ENCODE measurements around the gene PAK4.

PAK4 gene

GRCh38 chr19:39171479-39172465, 46.2 kb downstream of the PAK4 start:
- no peak overlapping the region for H3K4me3 ChIP-seq (ENCODE audit: low read depth in 1 of 5, low read length in 5 of 5)
- no peaks in the 10 kb centered on the region for H3K9me3 ChIP-seq (ENCODE audit: control insufficient read depth in 5 of 5, low read length in 5 of 5)
- peaks cover 0 to 66% (median 35%) of the 10 kb centered on the region in 5 donors for H3K36me3 ChIP-seq (ENCODE audit: control insufficient read depth in 5 of 5, insufficient read depth in 5 of 5, low read length in 5 of 5)
- no peaks in the 10 kb centered on the region for H3K27me3 ChIP-seq (ENCODE audit: control insufficient read depth in 5 of 5, insufficient read depth in 4 of 5, low read length in 5 of 5)
- peaks cover 2 to 14% (median 9%) of the 10 kb centered on the region in 5 donors for H3K4me1 ChIP-seq (ENCODE audit: control insufficient read depth in 5 of 5, insufficient read depth in 5 of 5, low read length in 5 of 5)
- no peak overlapping the region for H3K27ac ChIP-seq (ENCODE audit: low read depth, low read length)
- no peak overlapping the region for H3K9ac ChIP-seq (ENCODE audit: low read length in 5 of 5)

- H3K36me3 ChIP-seq (ENCODE audit: control insufficient read depth in 5 of 5, insufficient read depth in 5 of 5, low read length in 5 of 5) = peaks cover 0 to 77% (median 41%) of the 10 kb centered on the region in 5 donors
- H3K27ac ChIP-seq (ENCODE audit: low read depth, low read length) = no peak overlapping the region
Observed at GRCh38 chr19:39172700-39173501, 47.3 kb downstream of the PAK4 start.

GRCh38 chr19:39173502-39173991, 48.0 kb downstream of the PAK4 start:
- no peaks in the 10 kb centered on the region for H3K27me3 ChIP-seq (ENCODE audit: control insufficient read depth in 5 of 5, insufficient read depth in 4 of 5, low read length in 5 of 5)
- peaks cover 2 to 12% (median 9%) of the 10 kb centered on the region in 5 donors for H3K4me1 ChIP-seq (ENCODE audit: control insufficient read depth in 5 of 5, insufficient read depth in 5 of 5, low read length in 5 of 5)
- H3K9ac ChIP-seq (ENCODE audit: low read length in 5 of 5) = no peak overlapping the region
- no peak overlapping the region for H3K27ac ChIP-seq (ENCODE audit: low read depth, low read length)
- H3K9me3 ChIP-seq (ENCODE audit: control insufficient read depth in 5 of 5, low read length in 5 of 5) = no peaks in the 10 kb centered on the region
- no peak overlapping the region for H3K4me3 ChIP-seq (ENCODE audit: low read depth in 1 of 5, low read length in 5 of 5)
- H3K36me3 ChIP-seq (ENCODE audit: control insufficient read depth in 5 of 5, insufficient read depth in 5 of 5, low read length in 5 of 5) = peaks cover 0 to 84% (median 48%) of the 10 kb centered on the region in 5 donors

More at GRCh38 chr19:39172700-39173501, 47.3 kb downstream of the PAK4 start:
- peaks cover 2 to 12% (median 9%) of the 10 kb centered on the region in 5 donors for H3K4me1 ChIP-seq (ENCODE audit: control insufficient read depth in 5 of 5, insufficient read depth in 5 of 5, low read length in 5 of 5)
- H3K27me3 ChIP-seq (ENCODE audit: control insufficient read depth in 5 of 5, insufficient read depth in 4 of 5, low read length in 5 of 5) = no peaks in the 10 kb centered on the region
- H3K4me3 ChIP-seq (ENCODE audit: low read depth in 1 of 5, low read length in 5 of 5) = no peak overlapping the region
- no peak overlapping the region for H3K9ac ChIP-seq (ENCODE audit: low read length in 5 of 5)
- H3K9me3 ChIP-seq (ENCODE audit: control insufficient read depth in 5 of 5, low read length in 5 of 5) = no peaks in the 10 kb centered on the region

GRCh38 chr19:39174142-39174541, 48.6 kb downstream of the PAK4 start:
- peaks cover 0 to 86% (median 51%) of the 10 kb centered on the region in 5 donors for H3K36me3 ChIP-seq (ENCODE audit: control insufficient read depth in 5 of 5, insufficient read depth in 5 of 5, low read length in 5 of 5)
- no peaks in the 10 kb centered on the region for H3K9me3 ChIP-seq (ENCODE audit: control insufficient read depth in 5 of 5, low read length in 5 of 5)

GRCh38 chr19:39174558-39175544, 49.3 kb downstream of the PAK4 start:
- Histone ChIP-seq H3K9me3 (ENCODE audit: control insufficient read depth in 5 of 5, low read length in 5 of 5) (no peaks in the 10 kb centered on the region), H3K36me3 (ENCODE audit: control insufficient read depth in 5 of 5, insufficient read depth in 5 of 5, low read length in 5 of 5) (peaks cover 0 to 87% (median 54%) of the 10 kb centered on the region in 5 donors), H3K27ac (ENCODE audit: low read depth, low read length) (no peak overlapping the region), H3K27me3 (ENCODE audit: control insufficient read depth in 5 of 5, insufficient read depth in 4 of 5, low read length in 5 of 5) (no peaks in the 10 kb centered on the region), H3K4me3 (ENCODE audit: low read depth in 1 of 5, low read length in 5 of 5) (no peak overlapping the region), H3K9ac (ENCODE audit: low read length in 5 of 5) (no peak overlapping the region), H3K4me1 (ENCODE audit: control insufficient read depth in 5 of 5, insufficient read depth in 5 of 5, low read length in 5 of 5) (peaks cover 2 to 12% (median 9%) of the 10 kb centered on the region in 5 donors)

More at GRCh38 chr19:39174142-39174541, 48.6 kb downstream of the PAK4 start:
- Histone ChIP-seq H3K4me3 (ENCODE audit: low read depth in 1 of 5, low read length in 5 of 5) (no peak overlapping the region), H3K9ac (ENCODE audit: low read length in 5 of 5) (no peak overlapping the region), H3K4me1 (ENCODE audit: control insufficient read depth in 5 of 5, insufficient read depth in 5 of 5, low read length in 5 of 5) (peaks cover 2 to 12% (median 9%) of the 10 kb centered on the region in 5 donors), H3K27ac (ENCODE audit: low read depth, low read length) (no peak overlapping the region), H3K27me3 (ENCODE audit: control insufficient read depth in 5 of 5, insufficient read depth in 4 of 5, low read length in 5 of 5) (no peaks in the 10 kb centered on the region)

- Histone ChIP-seq H3K4me3 (ENCODE audit: low read depth in 1 of 5, low read length in 5 of 5) (no peak overlapping the region), H3K4me1 (ENCODE audit: control insufficient read depth in 5 of 5, insufficient read depth in 5 of 5, low read length in 5 of 5) (peaks cover 0 to 4% (median 2%) of the 10 kb centered on the region in 5 donors), H3K9me3 (ENCODE audit: control insufficient read depth in 5 of 5, low read length in 5 of 5) (no peaks in the 10 kb centered on the region), H3K27ac (ENCODE audit: low read depth, low read length) (no peak overlapping the region), H3K36me3 (ENCODE audit: control insufficient read depth in 5 of 5, insufficient read depth in 5 of 5, low read length in 5 of 5) (peaks cover 0 to 83% (median 50%) of the 10 kb centered on the region in 5 donors), H3K9ac (ENCODE audit: low read length in 5 of 5) (no peak overlapping the region), H3K27me3 (ENCODE audit: control insufficient read depth in 5 of 5, insufficient read depth in 4 of 5, low read length in 5 of 5) (no peaks in the 10 kb centered on the region)
Observed at GRCh38 chr19:39175564-39175963, 50.0 kb downstream of the PAK4 start.

- H3K27ac ChIP-seq (ENCODE audit: low read depth, low read length) = no peak overlapping the region
- H3K4me3 ChIP-seq (ENCODE audit: low read depth in 1 of 5, low read length in 5 of 5) = no peak overlapping the region
- peaks cover 0 to 3% (median 0%) of the 10 kb centered on the region in 5 donors for H3K27me3 ChIP-seq (ENCODE audit: control insufficient read depth in 5 of 5, insufficient read depth in 4 of 5, low read length in 5 of 5)
- no peaks in the 10 kb centered on the region for H3K9me3 ChIP-seq (ENCODE audit: control insufficient read depth in 5 of 5, low read length in 5 of 5)
- no peaks in the 10 kb centered on the region for H3K4me1 ChIP-seq (ENCODE audit: control insufficient read depth in 5 of 5, insufficient read depth in 5 of 5, low read length in 5 of 5)
- no peak overlapping the region for H3K9ac ChIP-seq (ENCODE audit: low read length in 5 of 5)
- peaks cover 0 to 71% (median 43%) of the 10 kb centered on the region in 5 donors for H3K36me3 ChIP-seq (ENCODE audit: control insufficient read depth in 5 of 5, insufficient read depth in 5 of 5, low read length in 5 of 5)
Observed at GRCh38 chr19:39177110-39177699, 51.6 kb downstream of the PAK4 start.

GRCh38 chr19:39177736-39178135, 52.1 kb downstream of the PAK4 start:
- Histone ChIP-seq H3K9me3 (ENCODE audit: control insufficient read depth in 5 of 5, low read length in 5 of 5) (no peaks in the 10 kb centered on the region), H3K27ac (ENCODE audit: low read depth, low read length) (no peak overlapping the region), H3K4me3 (ENCODE audit: low read depth in 1 of 5, low read length in 5 of 5) (no peak overlapping the region), H3K27me3 (ENCODE audit: control insufficient read depth in 5 of 5, insufficient read depth in 4 of 5, low read length in 5 of 5) (peaks cover 0 to 3% (median 0%) of the 10 kb centered on the region in 5 donors), H3K4me1 (ENCODE audit: control insufficient read depth in 5 of 5, insufficient read depth in 5 of 5, low read length in 5 of 5) (no peaks in the 10 kb centered on the region), H3K36me3 (ENCODE audit: control insufficient read depth in 5 of 5, insufficient read depth in 5 of 5, low read length in 5 of 5) (peaks cover 0 to 65% (median 38%) of the 10 kb centered on the region in 5 donors), H3K9ac (ENCODE audit: low read length in 5 of 5) (no peak overlapping the region)

All from subcutaneous abdominal adipose tissue (tissue), 5 donors.